GM18498 (cell line): Measurements from ENCODE around the gene C1S.
"Not testable (repeated sequence)": the region's sequence is repeated elsewhere in the genome, so short reads cannot be mapped to it uniquely, and the experiment has no call there.

Experiments
- ATAC-seq: cut with Tn5 transposase; IDR thresholded peaks from one replicate; pipeline ENCODE4 v1.9.1; 2021; ENCODE audit warnings: mild to moderate bottlenecking, moderate library complexity; ENCODE audit not compliant: unreplicated experiment

C1S gene

DNA sequence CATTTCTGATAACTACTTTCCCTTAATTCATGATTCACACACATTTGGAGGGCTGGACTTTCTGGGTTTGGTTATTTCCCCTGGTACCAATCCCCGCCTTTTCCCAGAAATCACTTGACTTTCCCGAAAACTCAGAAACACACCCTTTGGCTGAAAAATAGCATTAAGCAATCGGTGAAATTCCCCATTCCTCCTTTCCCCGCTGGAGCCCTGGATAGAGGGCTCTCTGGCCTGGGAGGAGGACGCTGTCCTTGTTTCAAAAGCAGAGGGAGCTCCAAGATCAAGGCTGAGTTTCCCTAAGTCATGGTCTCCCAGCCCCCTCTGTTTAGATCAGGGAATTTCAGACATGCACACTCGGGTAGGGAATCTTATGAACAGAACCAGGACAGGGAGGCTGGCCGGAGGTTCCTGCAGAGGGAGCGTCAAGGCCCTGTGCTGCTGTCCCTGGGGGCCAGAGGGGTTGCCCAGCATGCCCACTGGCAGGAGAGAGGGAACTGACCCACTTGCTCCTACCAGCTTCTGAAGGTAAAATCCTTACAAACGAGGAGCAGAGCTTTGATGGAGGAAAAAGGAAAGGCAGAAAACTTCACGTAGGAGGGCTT, at the start of gene C1S:
Gene C1S, plus strand, starts transcription at position 366 of the 602 bp plus-strand sequence. CDS start 1,195 bp downstream, outside the sequence.
- ATAC-seq, result no peak

DNA sequence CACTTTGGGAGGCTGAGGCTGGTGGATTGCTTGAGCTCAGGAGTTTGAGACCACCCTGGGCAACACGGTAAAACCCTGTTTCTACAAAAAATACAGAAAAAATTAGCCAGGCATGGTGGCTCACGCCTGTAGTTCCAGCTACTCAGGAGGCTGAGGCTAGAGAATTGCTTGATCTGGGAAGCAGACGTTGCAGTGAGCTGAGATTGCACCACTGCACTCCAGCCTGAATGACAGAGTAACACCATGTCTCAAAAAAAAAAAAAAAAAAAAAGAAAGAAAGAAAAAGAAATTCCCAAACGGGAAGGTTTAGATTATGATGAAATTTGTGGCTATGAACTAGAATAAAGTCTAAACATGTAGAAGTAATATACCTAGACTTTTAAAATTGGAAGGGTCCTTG, 49.1 kb upstream of the C1S start:
- ATAC-seq, result not testable (repeated sequence)

GRCh38 chr12:7012024-7012607, 48.4 kb upstream of the C1S start:
- no peak for ATAC-seq

- no peak for ATAC-seq
These were observed 47.4 kb upstream of the C1S start for GRCh38 chr12:7013101-7013500.

- no peak for ATAC-seq
These were observed 44.8 kb upstream of the C1S start for GRCh38 chr12:7015555-7016370.

DNA sequence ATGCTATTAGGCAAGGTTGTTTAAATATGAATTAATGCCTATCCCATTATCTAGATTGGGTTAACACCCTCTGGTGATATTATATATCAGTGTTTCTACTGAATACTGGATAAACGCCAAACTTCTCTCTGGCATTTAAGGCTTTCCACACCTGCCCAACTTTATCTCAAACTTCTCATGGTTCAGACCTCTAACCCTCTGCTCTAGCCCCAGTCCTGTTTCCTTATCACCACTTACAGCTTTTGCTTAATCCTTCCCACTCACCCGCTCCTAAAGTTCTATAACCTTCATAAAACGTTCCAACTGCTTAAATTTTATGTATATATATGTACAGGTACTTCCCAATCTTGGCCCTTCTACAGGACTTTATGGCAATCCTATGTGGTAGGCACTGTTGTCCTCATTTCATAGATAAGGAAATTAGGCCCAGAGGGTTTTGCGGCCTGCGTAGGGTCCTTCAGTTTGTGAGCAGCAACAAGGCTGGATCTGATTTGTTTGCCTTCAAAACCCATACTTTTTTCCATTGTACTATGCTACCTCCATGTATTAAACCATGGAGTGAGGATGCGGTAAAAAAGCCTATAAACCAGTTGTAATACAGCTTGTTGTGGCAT, 43.5 kb upstream of the C1S start:
- no peak for ATAC-seq

DNA sequence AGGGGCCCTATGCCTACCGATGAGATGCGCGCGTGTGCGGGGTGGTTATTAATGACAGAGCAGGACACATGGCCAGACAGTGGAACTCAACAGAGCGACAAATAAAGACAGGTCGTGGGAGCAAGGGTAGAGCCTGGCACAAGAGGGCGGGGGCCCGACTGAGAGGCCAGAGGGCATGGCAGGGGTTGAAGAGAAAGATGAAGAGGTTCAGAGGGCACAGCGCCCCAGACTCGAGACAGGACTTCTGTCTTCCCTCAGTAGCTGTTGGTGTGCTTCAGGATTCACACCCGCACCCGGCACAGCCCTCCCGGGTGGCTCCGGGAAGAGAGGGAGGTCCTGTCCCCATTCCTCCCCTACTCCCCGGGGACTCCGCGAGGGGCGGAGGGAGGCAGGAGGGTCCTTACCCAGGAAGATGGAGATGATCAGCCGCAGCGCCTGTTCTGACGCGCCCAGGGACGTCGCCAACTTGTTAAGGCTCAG, 42.6 kb upstream of the C1S start:
- peak; percentile 29 for ATAC-seq

DNA sequence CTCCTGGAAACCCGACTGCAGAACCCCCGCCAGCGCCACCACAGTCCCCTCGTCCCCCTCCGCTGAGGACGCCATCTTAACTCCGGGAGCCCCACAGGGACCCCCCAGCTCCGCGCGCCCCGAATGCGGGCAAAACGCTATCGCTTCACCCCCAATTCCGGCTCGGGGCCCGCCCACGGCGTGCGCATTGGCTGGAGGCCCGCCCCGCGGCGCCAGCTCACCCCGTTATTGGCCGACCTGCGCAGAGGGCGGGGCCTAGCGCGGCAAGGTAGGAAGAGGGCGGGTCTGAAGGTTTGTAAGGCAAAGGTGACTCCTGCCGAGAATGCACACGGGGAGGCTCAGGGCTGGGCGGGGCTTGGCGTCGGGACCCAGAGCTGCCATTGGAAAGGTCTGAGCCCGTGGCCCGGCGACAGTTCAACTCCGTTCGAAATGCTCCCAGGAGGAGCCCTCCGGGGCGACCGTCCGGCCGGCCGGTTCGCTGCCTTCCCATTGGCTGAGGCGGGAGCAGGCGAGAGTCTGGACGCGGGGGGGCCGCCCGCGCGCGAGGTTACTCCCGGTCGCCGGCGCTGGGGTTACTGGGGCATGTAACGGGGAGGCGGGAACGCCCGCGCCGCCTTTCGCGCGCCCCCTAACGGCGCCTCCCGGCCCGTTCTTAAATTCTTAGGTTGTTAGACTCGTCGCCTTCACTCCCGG, 42.0 kb upstream of the C1S start, which contains the start of gene LPCAT3:
Gene LPCAT3, minus strand, starts transcription at position 127 of the 693 bp plus-strand sequence. Its CDS starts 52 bp downstream, at position 75.
- peak; percentile 93 for ATAC-seq

DNA sequence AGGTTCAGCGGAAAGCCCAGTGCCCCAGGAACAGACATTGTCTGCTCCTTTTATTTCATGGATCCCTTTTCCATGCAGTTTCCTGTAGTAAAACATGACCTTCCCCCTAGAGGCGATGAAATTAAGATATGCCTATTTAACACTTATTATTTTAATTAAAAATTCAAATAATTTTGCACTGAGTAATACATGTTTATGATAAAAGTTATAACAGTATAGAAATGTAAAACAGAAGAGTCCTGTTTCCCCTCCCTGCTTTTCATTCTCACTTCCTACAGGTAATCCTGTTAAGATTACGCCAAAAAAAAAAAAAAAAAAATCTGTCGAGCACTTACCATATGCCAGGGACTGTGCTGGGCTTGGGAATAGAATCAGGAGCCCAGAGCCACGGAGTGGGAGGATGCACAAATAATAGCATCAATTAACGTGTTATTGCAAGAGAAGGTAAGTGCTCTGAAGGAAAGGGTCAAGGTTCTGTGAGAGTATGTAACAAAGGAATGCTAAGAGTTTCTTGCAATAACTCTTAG, 41.4 kb upstream of the C1S start:
- ATAC-seq, result no peak

DNA sequence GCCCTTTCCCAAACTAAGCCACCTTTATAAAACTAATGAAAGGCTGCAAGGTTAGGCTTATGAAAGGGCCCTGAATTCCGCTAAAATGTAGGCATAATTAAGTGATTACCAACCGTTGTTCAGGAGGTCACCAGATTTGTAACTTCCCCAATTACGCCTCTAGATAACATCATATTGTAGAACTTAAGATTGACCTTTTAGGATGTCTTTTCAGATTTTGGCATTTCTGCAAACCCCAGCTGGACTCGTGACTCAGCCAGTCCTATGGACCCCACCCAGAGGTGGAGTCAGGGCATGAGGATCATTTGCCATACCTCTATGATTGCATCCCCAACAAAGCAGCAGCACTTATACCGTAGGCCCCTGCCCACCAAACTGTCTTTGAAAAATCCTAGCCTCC, 38.6 kb upstream of the C1S start:
- no peak for ATAC-seq

DNA sequence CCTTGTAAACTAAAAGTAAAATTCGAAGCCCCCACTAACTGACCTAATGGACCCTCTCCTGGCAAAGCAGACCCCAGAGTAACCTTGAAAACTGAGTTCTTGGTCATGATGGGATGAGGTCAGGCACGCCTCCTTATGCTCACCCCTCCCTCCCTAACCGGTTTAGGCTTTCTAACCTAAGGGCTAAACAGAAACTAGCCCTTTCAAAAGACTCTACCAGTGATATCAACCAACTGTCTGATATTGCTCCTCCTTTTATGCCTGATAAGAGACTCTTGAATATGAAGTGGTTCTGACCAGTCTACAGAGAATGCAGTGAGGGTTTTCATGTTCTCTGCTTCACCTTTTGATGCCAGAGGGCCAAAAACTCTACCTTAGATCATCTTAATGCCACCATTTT, 37.4 kb upstream of the C1S start:
- no peak for ATAC-seq

DNA sequence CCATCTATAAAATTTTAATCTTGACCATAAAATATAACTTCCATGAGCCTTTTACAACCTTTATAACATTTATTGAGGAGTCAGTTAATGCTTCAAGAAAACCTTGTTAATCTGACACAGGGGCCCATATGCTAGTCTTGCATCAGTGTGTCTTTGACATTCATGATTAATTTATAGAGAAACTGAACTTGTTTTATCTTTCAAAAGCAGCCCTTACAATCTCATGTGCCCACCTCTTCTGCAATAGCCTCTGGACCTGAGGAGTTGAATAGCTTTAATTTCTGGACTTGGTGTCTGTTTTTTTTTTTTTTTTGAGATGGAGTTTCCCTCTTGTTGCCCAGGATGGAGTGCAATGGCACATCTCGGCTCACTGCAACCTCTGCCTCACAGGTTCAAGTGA, 33.7 kb upstream of the C1S start:
- ATAC-seq, result no peak

- no peak for ATAC-seq
These were observed 29.2 kb upstream of the C1S start for GRCh38 chr12:7031306-7031705.

- no peak for ATAC-seq
These were observed 27.5 kb upstream of the C1S start for GRCh38 chr12:7032990-7033389.

- ATAC-seq, result no peak
These were observed 26.1 kb upstream of the C1S start for GRCh38 chr12:7034464-7034863.

DNA sequence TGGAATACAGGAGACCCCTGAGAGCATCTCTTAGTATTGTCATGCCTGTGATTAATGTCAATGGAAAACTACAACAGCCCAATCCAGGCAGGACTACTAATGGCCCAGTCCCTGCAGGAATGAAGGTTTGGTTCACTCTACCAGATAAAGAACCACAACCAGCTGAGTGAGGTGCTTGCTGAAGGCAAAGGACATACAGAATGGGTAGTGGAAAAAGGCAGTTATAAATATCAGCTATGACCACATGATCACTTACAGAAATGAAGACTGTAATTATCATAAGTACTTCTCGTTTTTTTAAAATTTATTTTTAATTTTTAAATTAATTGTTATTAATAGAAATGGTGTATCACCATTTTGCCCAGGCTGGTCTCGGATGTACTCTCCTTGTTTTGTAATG, 25.1 kb upstream of the C1S start:
- no peak for ATAC-seq

DNA sequence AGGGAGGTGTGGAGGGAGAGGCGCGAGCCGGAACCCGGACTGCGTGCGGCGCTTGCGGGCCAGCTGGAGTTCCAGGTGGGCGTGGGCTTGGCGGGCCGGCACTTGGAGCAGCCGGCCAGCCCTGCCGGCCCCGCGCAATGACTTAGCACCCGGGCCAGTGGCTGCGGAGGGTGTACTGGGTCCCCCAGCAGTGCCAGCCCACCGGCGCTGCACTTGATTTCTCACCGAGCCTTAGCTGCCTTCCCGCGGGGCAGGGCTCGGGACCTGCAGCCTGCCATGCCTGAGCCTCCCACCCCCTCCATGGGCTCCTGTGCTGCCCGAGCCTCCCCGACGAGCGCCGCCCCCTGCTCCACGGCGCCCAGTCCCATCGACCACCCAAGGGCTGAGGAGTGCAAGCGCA, 23.1 kb upstream of the C1S start:
- ATAC-seq, result not testable (repeated sequence)

GRCh38 chr12:7038591-7038990, 21.9 kb upstream of the C1S start:
- no peak for ATAC-seq

- no peak for ATAC-seq
These were observed 21.1 kb upstream of the C1S start for GRCh38 chr12:7039403-7039802.

GRCh38 chr12:7042842-7043241, 17.7 kb upstream of the C1S start:
- no peak for ATAC-seq

DNA sequence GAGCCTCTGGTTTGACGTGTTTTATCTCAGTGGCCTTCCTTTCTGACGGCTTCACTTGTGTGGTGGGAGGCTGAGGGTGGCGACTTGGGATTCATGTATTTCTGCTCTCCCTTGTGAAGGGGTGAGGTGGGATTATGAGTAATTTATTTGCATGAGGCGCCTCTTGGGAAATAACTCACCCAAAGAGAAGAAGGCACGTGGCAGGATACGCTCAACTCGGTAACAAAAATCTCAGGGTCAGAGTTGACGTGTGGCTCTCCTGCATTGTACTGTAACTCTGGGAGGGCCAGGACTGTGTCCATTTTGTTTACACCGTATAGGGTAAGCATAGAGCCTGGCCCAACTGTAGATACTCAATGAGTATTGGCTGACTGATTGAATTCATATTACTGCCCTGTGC, 14.6 kb upstream of the C1S start:
- no peak for ATAC-seq
